ENCODE data around the gene TUBGCP2. TPM values are rescaled to one million over a fixed set of nuclear protein-coding genes. Genes with fewer than 3 reads are reported as not detected.

Gene TUBGCP2
- total RNA-seq, 1 donor from 2014 or later, result 39.4 TPM

DNA sequence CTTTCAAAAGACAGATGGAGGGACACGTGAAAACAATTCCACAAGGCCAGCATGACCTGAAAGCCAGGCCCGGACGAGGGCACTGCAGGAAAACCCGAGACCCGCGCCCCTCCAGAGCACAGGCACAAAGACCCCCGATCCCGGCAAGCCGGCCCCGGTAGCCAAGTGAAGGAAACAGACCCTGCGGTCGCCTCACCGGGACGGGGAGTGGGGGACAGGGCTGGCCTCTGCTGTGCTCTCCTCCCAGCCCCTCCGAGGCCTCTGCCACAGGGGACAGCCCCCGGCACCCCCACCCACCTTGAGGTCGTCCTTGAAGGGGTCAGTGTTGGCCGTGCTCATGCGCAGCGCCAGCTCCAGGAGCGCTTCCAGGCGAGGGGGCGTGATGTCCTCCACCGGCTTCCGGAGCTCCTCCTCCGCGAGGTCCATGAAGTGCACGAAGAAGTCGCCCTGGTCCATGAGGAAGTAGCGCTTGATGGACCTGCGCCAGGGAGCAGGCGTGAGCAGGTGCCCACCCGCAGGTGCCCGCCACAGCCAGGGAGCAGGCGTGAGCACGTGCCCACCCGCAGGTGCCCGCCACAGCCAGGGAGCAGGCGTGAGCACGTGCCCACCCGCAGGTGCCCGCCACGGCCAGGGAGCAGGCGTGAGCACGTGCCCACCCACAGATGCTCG, 20.7 kb downstream of the TUBGCP2 start:
- intact Hi-C loops (cut with DNase I), result no loop called here
- no peak for DNase-seq (ENCODE audit: low spot score)

DNA sequence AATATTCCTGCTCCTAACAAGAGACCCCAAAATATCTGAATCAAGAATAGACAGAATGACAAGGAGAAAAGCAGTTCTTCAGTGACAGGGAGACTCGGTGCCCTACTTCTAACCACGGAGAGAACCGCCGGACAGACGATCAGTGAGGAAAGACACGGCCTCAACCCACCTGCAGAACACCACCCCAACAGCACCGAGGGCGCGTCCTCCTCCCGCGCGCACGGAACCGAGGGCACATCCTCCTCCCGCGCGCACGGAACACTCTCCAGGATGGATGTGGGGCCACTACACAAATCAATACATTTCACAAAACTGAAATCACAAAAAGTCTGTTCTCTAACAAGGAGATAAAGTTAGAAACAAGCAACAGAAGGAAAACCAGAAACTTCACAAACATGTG, 22.3 kb downstream of the TUBGCP2 start:
- no peak for DNase-seq (ENCODE audit: low spot score)
- intact Hi-C loops (cut with DNase I), result no loop called here

DNA sequence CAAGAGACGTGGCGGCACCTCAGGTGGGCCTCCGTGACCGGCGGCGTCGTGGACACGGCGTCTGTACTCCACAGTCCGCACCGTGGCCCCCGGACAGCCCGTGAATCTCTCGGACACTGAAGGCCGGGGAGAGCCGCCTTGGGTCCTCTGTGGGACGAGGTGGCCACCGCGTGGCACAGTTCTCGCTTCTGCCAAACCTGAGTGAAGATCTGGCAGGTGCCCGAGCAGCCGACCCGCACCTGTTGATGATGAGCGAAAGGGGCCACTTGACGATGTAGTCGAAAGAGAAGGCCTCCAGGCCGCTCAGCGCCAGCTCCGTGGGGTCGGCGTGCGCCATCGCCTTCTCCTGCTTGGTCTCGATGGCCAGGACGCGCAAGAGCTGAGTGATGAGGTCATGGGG, 23.5 kb downstream of the TUBGCP2 start:
- no peak for DNase-seq (ENCODE audit: low spot score)
- intact Hi-C loops (cut with DNase I), result no loop called here

DNA sequence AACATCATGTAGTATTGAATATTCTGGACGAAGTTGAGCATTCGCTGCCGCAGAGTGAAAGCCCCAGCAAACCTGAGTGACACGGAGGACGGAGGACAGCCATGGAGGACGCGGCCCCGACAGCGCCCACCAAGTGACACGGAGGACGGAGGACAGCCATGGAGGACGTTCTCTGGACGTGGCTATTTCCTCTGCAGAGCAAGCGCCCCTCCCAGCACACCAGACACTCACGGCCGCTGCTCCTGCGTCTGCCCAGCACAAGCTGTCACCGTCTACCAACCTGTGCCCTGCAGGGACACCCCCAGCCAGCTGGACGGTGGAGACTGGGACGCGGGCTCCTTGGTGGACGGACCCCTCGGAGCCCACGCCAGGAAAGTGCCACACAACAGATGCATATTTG, 24.7 kb downstream of the TUBGCP2 start:
- intact Hi-C loops (cut with DNase I), result no loop called here
- DNase-seq (ENCODE audit: low spot score), result no peak

DNA sequence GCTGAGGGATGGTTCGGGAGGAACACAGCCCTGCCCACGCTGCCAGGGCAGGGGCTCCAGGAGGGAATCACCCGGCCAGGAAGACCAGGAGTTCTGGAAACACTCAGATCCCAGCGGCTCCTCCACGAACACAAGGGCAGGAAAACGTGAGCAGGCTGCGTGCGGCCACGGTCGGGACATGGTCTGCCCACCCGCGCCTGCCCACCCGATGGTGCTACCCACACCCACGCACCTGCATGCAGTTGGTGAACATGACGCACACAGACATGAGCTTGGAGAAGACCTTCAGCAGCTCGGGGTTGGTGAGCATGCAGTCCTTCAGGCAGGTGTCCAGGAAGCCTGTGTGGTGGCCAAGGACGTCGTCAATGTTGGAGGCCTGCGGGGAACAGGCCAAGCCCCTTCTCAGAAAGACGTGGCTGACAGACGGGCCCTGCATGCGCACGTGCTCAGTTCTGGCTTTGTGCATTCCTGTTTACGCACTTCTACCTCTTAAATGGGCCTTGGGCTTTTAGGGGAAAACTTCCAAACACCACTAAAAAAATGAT, 25.8 kb downstream of the TUBGCP2 start:
- no peak for DNase-seq (ENCODE audit: low spot score)
- intact Hi-C loops (cut with DNase I), result no loop called here

DNA sequence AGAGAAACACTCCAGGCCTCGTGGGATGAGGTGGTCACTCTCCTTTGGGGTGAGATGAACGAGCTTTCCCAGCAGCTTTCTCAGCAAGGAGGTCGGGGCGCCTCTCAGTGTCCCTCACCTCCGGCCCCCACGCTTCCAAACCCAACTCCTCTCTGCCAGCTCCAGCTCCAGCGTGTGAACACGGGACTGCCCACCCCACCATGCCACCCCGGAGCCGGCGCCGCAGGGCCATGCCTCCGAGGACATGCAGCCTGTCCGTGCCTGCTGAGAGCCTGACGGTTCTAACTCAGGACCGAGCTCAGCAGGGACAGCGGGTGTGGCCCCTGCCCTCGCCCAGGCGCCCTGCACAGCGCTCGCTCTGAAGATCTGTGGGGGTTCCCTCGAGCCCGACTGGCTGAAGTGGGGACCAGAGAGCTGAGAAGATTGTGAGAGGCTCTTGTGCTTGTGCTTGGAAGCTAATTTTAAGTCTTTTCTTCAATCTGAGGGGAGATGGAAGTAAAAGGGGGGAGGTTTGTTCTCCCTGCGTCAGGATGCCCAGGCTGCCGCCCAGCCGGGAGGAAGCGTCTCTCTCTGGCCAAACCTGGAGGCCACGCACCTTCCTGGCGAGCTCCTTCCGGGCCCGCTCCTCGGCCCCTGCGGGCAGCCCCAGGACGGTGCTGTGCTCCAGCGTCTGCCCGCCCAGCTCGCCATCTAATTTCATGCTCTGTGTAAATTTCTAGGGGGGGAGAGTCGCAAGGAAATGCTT, 26.9 kb downstream of the TUBGCP2 start:
- intact Hi-C loops (cut with DNase I), result no loop called here
- no peak for DNase-seq (ENCODE audit: low spot score)

DNA sequence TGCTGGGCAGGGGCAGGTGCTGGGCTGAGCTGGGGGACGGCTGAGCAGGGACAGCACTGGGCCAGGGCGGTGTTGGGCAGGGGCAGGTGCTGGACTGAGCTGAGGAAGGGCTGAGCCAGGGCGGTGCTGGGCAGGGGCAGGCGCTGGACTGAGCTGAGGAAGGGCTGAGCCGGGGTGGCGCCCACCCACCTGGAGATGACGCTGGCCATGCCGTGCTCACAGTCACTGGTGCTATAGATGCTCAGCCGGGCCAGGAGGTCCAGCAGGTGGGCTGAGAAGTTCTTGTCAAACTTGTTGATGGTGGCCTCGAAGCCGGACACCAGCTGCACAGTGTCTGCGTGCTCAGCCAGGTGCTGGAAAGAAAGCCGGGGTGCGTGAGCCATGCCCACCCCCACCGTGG, 27.6 kb downstream of the TUBGCP2 start:
- intact Hi-C loops (cut with DNase I), result no loop called here
- no peak for DNase-seq (ENCODE audit: low spot score)

DNA sequence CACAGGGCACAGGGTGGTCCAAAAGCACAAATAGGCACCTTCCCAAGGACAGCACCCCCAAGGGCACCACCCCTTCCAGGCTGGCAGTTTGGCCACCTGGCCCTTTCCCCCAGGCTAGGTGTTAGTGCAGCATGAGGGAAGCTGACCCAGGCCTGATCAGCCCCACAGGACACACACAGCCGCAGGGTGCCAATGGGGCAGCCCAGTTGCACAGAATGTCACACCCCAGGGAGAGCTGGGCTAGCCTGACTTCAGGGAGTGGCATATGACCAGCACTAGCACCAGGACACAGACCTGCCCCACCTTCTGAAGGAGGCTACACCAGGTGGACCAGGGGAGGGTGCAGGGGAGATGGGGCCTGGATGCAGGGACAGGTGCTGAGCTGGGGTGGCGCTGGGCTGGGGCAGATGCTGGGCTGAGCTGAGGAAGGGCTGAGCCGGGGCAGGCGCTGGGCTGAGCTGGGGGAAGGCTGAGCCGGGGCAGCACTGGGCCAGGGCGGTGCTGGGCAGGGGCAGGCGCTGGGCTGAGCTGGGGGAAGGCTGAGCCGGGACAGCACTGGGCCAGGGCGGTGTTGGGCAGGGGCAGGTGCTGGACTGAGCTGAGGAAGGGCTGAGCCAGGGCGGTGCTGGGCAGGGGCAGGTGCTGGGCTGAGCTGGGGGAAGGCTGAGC, 28.1 kb downstream of the TUBGCP2 start:
- intact Hi-C loops (cut with DNase I), result no loop called here
- no peak for DNase-seq (ENCODE audit: low spot score)

DNA sequence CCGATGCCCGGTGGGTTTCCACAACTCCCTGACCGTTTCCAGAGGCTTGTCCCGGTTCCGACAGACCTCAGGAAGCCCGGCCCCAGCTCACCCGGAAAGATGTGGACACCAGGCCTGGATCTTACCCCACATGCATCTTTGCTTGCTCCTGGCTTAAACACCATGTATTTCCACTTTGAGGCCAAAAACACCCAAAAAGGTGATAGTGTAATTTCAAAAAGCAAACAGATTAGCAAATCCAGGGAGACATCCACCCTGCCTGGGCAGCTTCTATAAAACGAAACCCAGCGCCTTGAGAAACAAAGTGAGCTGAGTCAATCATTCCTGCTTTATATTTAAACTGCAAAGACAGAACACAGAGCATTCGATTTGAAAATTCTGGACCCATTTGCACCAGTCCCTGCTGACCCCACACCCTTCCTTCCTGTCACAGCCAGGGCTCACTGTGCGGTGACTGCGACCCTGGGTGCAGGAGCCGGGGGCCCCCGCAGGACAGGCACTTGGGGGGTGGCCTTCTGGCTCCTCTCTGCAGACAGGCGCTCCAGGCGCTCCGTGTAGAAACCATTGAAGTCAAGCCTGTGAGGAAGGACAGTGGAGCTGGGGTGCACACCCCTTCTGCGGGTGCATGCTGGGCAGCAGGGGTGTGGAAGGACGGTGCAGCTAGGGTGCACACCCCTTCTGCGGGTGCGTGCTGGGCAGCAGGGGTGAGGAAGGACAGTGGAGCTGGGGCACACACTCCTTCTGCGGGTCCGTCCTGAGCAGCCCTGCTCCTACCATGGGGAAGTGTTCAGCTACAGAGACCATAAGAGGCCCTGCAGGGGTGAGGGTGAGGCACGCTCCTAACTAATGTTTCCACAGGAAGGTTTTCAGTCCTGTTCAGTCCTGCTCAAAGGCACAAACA, 29.1 kb downstream of the TUBGCP2 start:
- intact Hi-C loops (cut with DNase I), result no loop called here
- no peak for DNase-seq (ENCODE audit: low spot score)

DNA sequence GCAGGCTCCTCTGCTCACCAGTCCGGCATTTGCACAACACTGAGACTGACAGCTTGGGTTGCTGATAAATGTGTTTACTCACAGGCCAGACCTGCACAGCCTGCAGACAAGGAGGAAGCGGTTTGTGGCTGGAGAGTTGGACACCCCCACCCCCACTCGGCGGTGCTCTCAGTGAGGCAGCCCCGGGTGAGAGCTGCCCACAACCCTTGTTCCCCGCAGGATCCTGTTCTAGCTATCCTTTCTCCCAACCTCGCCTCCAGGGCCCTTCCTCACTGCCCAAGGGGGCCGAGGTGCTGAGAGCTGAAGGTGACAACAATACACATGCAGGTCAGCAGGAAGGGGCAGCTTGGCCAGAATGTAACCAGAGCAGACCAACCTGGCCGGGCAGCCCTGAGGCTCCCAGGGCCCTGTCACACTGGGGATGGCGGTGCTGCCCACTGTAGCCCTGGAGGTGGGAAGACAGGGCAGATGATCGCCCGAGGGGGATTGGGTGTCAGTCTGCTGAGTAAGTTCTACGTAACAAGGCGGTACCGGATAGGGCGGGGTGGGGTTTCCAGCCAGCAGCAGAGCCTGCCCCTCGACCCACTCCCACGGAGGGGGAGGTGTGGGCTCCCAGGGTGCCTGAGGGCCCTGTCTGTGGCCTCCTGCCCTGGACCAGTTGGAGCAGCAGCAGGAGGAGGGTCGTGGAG, 30.0 kb downstream of the TUBGCP2 start:
- peak; percentile 95 for DNase-seq (ENCODE audit: low spot score)
- intact Hi-C loops (cut with DNase I), result no loop called here

DNA sequence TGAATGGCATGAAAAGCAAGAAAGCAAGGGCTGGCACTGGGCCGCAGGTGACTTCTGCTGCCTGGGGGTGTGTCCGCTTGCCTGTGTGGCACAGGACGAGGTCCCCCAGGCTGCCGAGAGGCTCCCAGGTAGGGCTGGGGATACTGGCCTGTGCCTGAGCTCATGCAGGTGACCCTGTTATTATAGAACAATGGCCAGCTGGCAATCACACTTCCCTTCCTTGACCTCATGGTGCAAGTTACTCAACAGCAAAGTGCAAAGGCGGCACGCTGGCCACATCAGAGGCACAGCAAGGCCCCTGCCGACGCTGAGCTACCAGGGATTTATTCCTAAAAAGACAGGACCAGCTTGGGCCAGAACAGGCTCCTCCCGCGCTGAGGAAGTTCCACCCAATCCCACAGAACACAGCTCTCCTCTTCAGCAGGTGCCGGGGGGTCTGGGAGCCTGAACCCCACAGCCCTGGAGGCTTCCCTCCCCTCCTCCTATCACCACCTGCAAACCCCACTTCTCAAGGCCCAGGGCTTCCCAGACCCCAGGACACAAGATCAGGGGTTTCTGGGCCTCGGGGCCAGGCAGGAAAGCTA, 30.6 kb downstream of the TUBGCP2 start:
- DNase-seq (ENCODE audit: low spot score), result no peak
- intact Hi-C loops (cut with DNase I), result no loop called here

DNA sequence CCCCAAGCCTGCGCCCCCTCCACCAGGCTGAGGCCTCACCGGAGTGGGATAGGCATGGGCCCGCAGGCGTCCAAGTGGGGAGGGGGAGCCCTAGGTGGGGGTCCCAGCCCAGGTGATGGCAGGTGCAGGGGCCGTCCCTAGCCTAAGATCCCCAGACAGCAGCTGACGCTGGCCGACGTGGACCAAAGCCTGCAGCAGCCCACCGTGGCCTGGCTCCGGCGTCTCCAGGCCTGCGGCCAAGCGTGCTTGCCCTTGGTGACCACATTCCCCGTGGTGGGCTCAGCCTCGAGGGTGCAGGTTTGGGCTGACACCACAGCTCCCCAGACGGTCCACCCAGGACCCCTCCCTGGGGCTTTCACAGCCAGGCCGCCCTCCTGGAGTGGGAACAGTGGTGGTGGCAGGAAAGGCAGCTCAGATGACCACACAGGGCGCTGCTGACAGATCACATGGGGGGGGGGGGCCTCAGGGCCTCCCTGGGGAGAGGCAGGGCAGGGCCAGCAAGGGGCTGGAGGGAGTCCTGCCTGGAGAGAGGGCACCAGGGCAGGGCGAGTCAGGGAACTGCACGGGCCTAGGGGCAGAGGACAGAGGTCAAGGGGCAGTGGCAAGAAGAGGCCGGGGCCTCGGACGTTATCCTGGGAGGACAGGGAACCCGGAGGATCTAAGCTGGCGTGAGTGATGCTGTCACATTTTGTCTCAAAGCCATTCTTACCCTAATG, 31.2 kb downstream of the TUBGCP2 start:
- DNase-seq (ENCODE audit: low spot score), result no peak
- intact Hi-C loops (cut with DNase I), result no loop called here

DNA sequence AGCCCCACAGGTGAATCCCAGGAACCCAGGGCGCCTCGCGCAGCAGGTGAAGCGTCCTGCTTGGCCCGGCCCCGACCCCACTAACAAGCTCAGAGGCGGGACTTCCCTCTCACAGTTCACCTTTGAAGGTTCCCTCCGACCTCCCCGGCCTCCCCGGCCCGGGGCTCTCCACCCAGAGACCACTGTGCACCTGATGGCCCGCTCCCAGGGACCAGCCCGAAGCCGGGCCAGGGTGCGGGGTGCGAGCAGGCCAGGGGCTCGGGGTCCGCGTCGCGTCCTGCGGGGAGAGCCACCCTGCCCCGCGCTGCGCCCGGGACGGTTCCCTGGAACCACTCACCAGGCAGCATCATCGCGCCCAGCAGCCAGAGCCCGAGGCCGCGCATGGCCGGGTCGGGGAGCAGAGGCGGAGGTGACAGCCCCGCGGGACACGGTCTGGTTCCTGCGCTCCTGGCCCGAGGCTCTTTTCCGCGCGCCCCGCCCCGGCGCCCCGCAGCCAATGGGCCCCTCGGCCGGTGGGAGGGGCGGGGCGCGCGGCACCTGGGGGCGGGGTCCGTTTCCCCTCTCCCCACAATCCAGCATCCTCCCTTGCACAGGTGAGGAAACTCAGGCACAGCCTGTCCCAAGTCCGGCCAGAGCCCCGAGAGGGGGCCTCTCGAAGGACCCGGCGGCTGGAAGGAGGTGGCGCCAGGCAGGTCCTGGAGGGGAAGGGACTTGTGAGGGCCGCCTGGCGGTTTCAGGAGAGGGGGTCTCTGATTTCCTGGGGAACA, 32.1 kb downstream of the TUBGCP2 start, which contains the start of gene ADAM8:
TSS of gene ADAM8 (minus strand) at position 434 of the 767 bp plus-strand sequence. CDS start at position 383, 51 bp downstream.
- intact Hi-C loops (cut with DNase I), result no loop called here
- DNase-seq (ENCODE audit: low spot score), result peak; percentile 92

DNA sequence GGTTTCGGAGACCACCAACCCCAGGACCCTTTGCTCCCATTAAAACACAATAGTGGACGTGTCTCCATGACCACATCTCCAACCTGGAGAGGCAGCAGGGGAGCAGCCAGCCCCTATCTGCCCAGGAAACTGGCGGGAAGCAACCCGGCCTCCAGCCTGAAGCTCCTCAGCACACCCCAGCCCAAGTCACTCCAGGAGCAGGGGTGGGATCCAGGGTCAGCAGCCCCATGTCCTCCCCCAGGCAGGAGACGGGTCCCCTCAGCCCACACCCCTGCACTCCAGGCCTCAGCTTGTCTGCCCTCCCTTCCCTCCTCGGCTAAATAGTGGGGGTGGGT, 32.6 kb downstream of the TUBGCP2 start:
- DNase-seq (ENCODE audit: low spot score), result no peak

DNA sequence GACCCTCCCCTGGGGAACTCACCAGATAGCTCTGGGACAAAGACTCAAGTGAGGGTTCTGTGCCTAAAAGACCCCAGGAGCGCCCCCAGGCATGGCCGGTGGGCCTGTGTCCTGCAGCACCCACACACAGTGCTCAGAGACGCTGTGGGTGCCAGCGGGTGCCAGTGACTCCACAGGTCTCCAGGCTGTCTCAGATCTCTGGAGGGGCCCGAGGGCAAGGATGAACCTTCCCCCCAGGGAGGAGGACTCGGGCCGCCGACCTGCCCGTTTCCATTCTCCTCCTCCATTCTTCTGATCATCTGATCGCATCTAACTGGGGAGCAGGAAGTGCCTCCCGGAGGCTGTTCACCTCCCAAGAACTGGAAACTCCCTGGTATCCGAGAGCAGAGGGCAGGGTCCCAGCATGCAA, 33.0 kb downstream of the TUBGCP2 start:
- intact Hi-C loops (cut with DNase I), result no loop called here
- DNase-seq (ENCODE audit: low spot score), result no peak

More for the DNA sequence above, 32.6 kb downstream of the TUBGCP2 start:
- intact Hi-C loops (cut with DNase I), result no loop called here

DNA sequence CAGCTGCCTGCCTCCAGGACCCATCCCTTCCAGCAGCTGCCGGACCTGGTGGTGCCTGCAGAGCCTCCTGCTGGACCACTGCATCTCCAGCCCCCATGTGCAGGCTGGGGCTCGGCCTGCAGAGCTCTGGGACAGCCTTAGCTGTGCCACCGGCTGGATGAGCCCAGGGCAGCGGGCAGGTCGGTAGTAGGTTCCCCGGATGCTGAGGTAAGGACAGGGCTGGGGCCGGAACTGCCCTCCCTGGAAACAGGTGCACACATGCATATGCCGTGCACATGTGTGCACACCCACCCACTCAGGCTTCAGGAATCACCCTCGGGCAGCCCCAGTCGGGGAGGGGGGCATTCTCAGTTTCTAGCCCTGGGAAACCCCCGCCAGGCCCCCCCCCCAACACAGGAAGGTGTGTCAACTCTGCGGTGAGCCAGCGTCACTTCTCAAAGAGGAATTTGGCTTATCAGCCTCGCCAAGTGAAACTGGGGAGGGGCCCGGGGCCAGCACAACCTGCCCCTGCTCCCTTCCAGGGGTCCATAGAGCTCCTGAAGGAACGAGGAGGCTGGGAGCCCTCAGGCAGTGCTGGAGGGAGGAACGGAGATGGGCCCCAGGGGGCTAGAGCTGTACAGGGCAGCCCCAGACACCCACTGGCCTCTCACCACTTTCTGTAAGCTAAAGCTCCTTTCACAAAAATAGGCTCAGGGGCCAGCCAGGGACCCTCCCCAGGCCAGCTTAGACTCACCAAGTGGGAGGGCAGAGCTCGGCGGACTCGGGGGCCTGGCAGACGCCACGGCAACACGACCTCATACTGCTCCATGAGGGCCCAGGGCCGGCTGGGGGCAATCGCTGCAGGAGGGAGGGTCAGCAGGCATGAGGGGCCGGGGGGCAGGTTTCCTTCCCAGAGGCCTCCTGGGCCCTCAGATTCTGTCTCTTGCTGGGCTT, 33.7 kb downstream of the TUBGCP2 start:
- intact Hi-C loops (cut with DNase I), result no loop called here
- peak; percentile 92 for DNase-seq (ENCODE audit: low spot score)

Data from cardiac septum (tissue), 1 donor.